ENCODE measurements around the gene CTSZ. TPM values are rescaled to one million over a fixed set of nuclear protein-coding genes. Genes with fewer than 3 reads are reported as not detected.

The CTSZ gene
- total RNA-seq, 1 experiment from 2014 or later, result 113 TPM

GRCh38 chr20:58988565-58988882 lies 18.5 kb downstream of the CTSZ start:
- ChIA-PET CTCF (no interaction called here), POLR2A (interaction anchor here (0.6 kb wide), 1 partner anchor 51 kb away, joined by 5 read pairs; no protein-coding TSS in a partner anchor)
- BruUV-seq (replicated peaks), result no TSS peak
- TF ChIP-seq TCF7L2 (IDR thresholded peaks at IDR 0.05; ENCODE audit: low read depth, low read length) (no peak), REST (IDR thresholded peaks at IDR 0.05; ENCODE audit: insufficient read depth in 1 of 2, low read depth in 2 of 2, low read length in 1 of 2) (no peak), POLR2AphosphoS5 (IDR thresholded peaks at IDR 0.05; ENCODE audit: low read depth, low read length) (no peak), SIN3A (IDR thresholded peaks at IDR 0.05; ENCODE audit: borderline replicate concordance, insufficient read depth, low read depth, low read length) (no peak)
- TF ChIP-seq, protein P1, sequence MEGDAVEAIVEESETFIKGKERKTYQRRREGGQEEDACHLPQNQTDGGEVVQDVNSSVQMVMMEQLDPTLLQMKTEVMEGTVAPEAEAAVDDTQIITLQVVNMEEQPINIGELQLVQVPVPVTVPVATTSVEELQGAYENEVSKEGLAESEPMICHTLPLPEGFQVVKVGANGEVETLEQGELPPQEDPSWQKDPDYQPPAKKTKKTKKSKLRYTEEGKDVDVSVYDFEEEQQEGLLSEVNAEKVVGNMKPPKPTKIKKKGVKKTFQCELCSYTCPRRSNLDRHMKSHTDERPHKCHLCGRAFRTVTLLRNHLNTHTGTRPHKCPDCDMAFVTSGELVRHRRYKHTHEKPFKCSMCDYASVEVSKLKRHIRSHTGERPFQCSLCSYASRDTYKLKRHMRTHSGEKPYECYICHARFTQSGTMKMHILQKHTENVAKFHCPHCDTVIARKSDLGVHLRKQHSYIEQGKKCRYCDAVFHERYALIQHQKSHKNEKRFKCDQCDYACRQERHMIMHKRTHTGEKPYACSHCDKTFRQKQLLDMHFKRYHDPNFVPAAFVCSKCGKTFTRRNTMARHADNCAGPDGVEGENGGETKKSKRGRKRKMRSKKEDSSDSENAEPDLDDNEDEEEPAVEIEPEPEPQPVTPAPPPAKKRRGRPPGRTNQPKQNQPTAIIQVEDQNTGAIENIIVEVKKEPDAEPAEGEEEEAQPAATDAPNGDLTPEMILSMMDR (IDR thresholded peaks at IDR 0.05), result no peak
- Histone ChIP-seq H3K27me3 (ENCODE audit: control insufficient read depth, insufficient read depth, low read length) (no peaks in the 10 kb centered on the region), H3K4me1 (ENCODE audit: control insufficient read depth, insufficient read depth, low read length) (0 out of 2 replicates have a peak, but pooled peaks cover 4% of the 10 kb centered on the region), H3K27ac (ENCODE audit: low read length) (no peak overlapping the region), H3K4me3 (ENCODE audit: low read depth in 2 of 2, low read length in 2 of 2) (no peak overlapping the region), H3K9me3 (ENCODE audit: control insufficient read depth, insufficient read depth, low read depth, low read length) (no peaks in the 10 kb centered on the region), H3K36me3 (ENCODE audit: control insufficient read depth, insufficient read depth, low read length) (peaks cover 23% of the 10 kb centered on the region)
- in situ Hi-C loops (cut with HindIII; ENCODE audit: low pct_unique_long_range_greater_than_20kb, low sequenced_read_pairs), result no loop called here
- no peak for DNase-seq (ENCODE audit: low read depth, low spot score)
- intact Hi-C loops (cut with micrococcal nuclease; ENCODE audit: unreplicated experiment), result loop anchor here (10.0 kb wide), 1 partner anchor 94 kb away; no protein-coding TSS in a partner anchor
- no peak for ATAC-seq

- Histone ChIP-seq H3K27me3 (ENCODE audit: control insufficient read depth, insufficient read depth, low read length) (no peaks in the 10 kb centered on the region), H3K36me3 (ENCODE audit: control insufficient read depth, insufficient read depth, low read length) (peaks cover 21% of the 10 kb centered on the region), H3K4me1 (ENCODE audit: control insufficient read depth, insufficient read depth, low read length) (0 out of 2 replicates have a peak, but pooled peaks cover 4% of the 10 kb centered on the region), H3K4me3 (ENCODE audit: low read depth in 2 of 2, low read length in 2 of 2) (no peak overlapping the region), H3K9me3 (ENCODE audit: control insufficient read depth, insufficient read depth, low read depth, low read length) (no peaks in the 10 kb centered on the region), H3K27ac (ENCODE audit: low read length) (no peak overlapping the region)
- DNase-seq (ENCODE audit: low read depth, low spot score) (no peak), ATAC-seq (no peak)
- intact Hi-C loops (cut with micrococcal nuclease; ENCODE audit: unreplicated experiment), result loop anchor here (10.0 kb wide), 1 partner anchor 93 kb away; no protein-coding TSS in a partner anchor
- ChIA-PET CTCF (no interaction called here), POLR2A (interaction anchor here (0.6 kb wide), 1 partner anchor 51 kb away, joined by 5 read pairs; no protein-coding TSS in a partner anchor)
- in situ Hi-C loops (cut with HindIII; ENCODE audit: low pct_unique_long_range_greater_than_20kb, low sequenced_read_pairs), result no loop called here
- TF ChIP-seq, protein P1 (IDR thresholded peaks at IDR 0.05), result no peak
- TF ChIP-seq SIN3A (IDR thresholded peaks at IDR 0.05; ENCODE audit: borderline replicate concordance, insufficient read depth, low read depth, low read length) (no peak), POLR2AphosphoS5 (IDR thresholded peaks at IDR 0.05; ENCODE audit: low read depth, low read length) (no peak), REST (IDR thresholded peaks at IDR 0.05; ENCODE audit: insufficient read depth in 1 of 2, low read depth in 2 of 2, low read length in 1 of 2) (no peak), TCF7L2 (IDR thresholded peaks at IDR 0.05; ENCODE audit: low read depth, low read length) (no peak)
- no TSS peak for BruUV-seq (replicated peaks)
Observed at GRCh38 chr20:58987790-58988564, 19.1 kb downstream of the CTSZ start.

Data from Panc1 (cell line).